Liver (tissue), 9 donors: ENCODE data around the gene CASZ1. TPM values are rescaled to one million over a fixed set of nuclear protein-coding genes. Genes with fewer than 3 reads are reported as not detected.
A peak's percentile ranks its signal among the peaks of the same experiment; 100 is the strongest.

Experiments used
- DNase-seq: peaks from one replicate; pipeline ENCODE4 v3.0.0-alpha.2; 2017; ENCODE audit warnings: low spot score
- H3K27ac ChIP-seq, 2 donors: one replicate each; pipeline ENCODE4 v1.7.0; 2013; ENCODE audit warnings: inconsistent platforms in 2 of 2, low read length in 2 of 2, control low read depth in 1 of 2, low read depth in 1 of 2, mild to moderate bottlenecking in 1 of 2
- H3K27me3 ChIP-seq, 4 donors: one replicate each; pipeline versions ENCODE4 v1.6.1 to v1.7.0; 2013; ENCODE audit warnings: low read length in 3 of 4, inconsistent platforms in 1 of 4, mild to moderate bottlenecking in 1 of 4, moderate library complexity in 1 of 4; ENCODE audit not compliant: control insufficient read depth in 4 of 4, insufficient read depth in 4 of 4
- H3K36me3 ChIP-seq, 4 donors: one replicate each; pipeline versions ENCODE4 v1.6.1 to v1.7.0; 2013; ENCODE audit warnings: low read length in 3 of 4, mild to moderate bottlenecking in 3 of 4, low read depth in 1 of 4, moderate library complexity in 1 of 4; ENCODE audit not compliant: control insufficient read depth in 4 of 4, insufficient read depth in 3 of 4
- H3K4me1 ChIP-seq, 4 donors: one replicate each; pipeline versions ENCODE4 v1.6.1 to v1.7.0; 2013; ENCODE audit warnings: low read length in 3 of 4, mild to moderate bottlenecking in 3 of 4, moderate library complexity in 1 of 4; ENCODE audit not compliant: control insufficient read depth in 4 of 4, insufficient read depth in 4 of 4
- H3K4me3 ChIP-seq, 3 donors: one replicate each; pipeline versions ENCODE4 v1.6.1 to v1.7.0; 2013; ENCODE audit warnings: low read length in 3 of 3, control low read depth in 1 of 3, low read depth in 1 of 3, mild to moderate bottlenecking in 1 of 3
- H3K9ac ChIP-seq, 2 donors: one replicate each; pipeline ENCODE4 v1.7.0; 2013; ENCODE audit warnings: low read length in 2 of 2, mild to moderate bottlenecking in 2 of 2, moderate library complexity in 2 of 2, control low read depth in 1 of 2, low read depth in 1 of 2
- H3K9me3 ChIP-seq, 4 donors: one replicate each; pipeline versions ENCODE4 v1.6.1 to v1.7.0; 2013; ENCODE audit warnings: low read length in 3 of 4; ENCODE audit not compliant: control insufficient read depth in 4 of 4
- EGR1 ChIP-seq, 2 donors: IDR thresholded peaks; 2 replicates each; pipeline ENCODE4 v1.6.1; 2016 to 2018; ENCODE audit warnings: antibody characterized with exemption in 2 of 2, low read depth in 2 of 2
- FOXA1 ChIP-seq: IDR thresholded peaks from 2 replicates; pipeline ENCODE4 v1.6.1; 2016; ENCODE audit warnings: antibody characterized with exemption
- GABPA ChIP-seq, 2 donors: IDR thresholded peaks in 1 of 2; conservative IDR thresholded peaks in 1 of 2; 2 replicates each; pipeline ENCODE4 v1.6.1; 2016; ENCODE audit warnings: antibody characterized with exemption in 2 of 2, mild to moderate bottlenecking in 1 of 2, moderate library complexity in 1 of 2
- HNF4G ChIP-seq: IDR thresholded peaks from 2 replicates; pipeline ENCODE4 v1.6.1; 2016; ENCODE audit warnings: antibody characterized with exemption
- JUND ChIP-seq, 2 donors: IDR thresholded peaks; 2 replicates each; pipeline ENCODE4 v1.6.1; 2016; ENCODE audit warnings: antibody characterized with exemption in 2 of 2
- NR2F2 ChIP-seq: IDR thresholded peaks from 2 replicates; pipeline ENCODE4 v1.6.1; 2016; ENCODE audit warnings: antibody characterized with exemption
- RAD21 ChIP-seq, 2 donors: IDR thresholded peaks; 2 replicates each; pipeline ENCODE4 v1.6.1; 2016; ENCODE audit warnings: antibody characterized with exemption in 2 of 2, mild to moderate bottlenecking in 2 of 2
- SP1 ChIP-seq: IDR thresholded peaks from 2 replicates; pipeline ENCODE4 v1.6.1; 2018; ENCODE audit warnings: antibody characterized with exemption, mild to moderate bottlenecking
- TAF1 ChIP-seq: conservative IDR thresholded peaks from 2 replicates; pipeline ENCODE4 v1.6.1; 2016; ENCODE audit warnings: antibody characterized with exemption, mild to moderate bottlenecking
- WGBS: extraction: QIAGEN DNeasy Blood & Tissue Kit; methylation state at CpG from one replicate; pipeline ENCODE4 v1.1.7; 2013; 5-methylcytosine and 5-hydroxymethylcytosine counted together
- polyA plus RNA-seq, 2 donors: library from polyadenylated mRNA; stranded (reverse) in 1 of 2; unstranded in 1 of 2; fragments of 200-250 nt in 1 of 2; fragments of >200 nt in 1 of 2; fragmentation: Nextera tagmentation in 1 of 2; extraction: Ambion mirVana in 1 of 2; gene quantifications; one replicate each; pipeline versions ENCODE4 v1.2.1 to v1.2.3, GENCODE V29; 2013 to 2015
- total RNA-seq, 2 donors: library from RNA; depleted of rRNA; stranded (reverse); fragments of >200 nt; gene quantifications; one replicate each; pipeline ENCODE4 v1.2.3, GENCODE V29; 2014
- TF ChIP-seq, protein P1 (sequence below): fragments of 150-350 bp; IDR thresholded peaks from 2 replicates; pipeline ENCODE4 v1.5.1; 2017; ENCODE audit warnings: improper control_type of control experiment, low read depth, low read length; ENCODE audit not compliant: missing input control
- TF ChIP-seq, protein P2 (sequence below): IDR thresholded peaks from 2 replicates; pipeline ENCODE4 v1.6.1; 2016; ENCODE audit warnings: antibody characterized with exemption, mild to moderate bottlenecking
- TF ChIP-seq, protein P3 (sequence below): IDR thresholded peaks from 2 replicates; pipeline ENCODE4 v1.6.1; 2016; ENCODE audit warnings: antibody characterized with exemption
- TF ChIP-seq, protein P4 (sequence below): IDR thresholded peaks from 2 replicates; pipeline ENCODE4 v1.6.1; 2016; ENCODE audit warnings: antibody characterized with exemption
- TF ChIP-seq, protein P5 (sequence below): IDR thresholded peaks from 2 replicates; pipeline ENCODE4 v1.6.1; 2016; ENCODE audit warnings: antibody characterized with exemption
- donor health status: healthy.
- donor health status: healthy.
- donor health status: healthy.
- donor health status: healthy.
- donor health status: healthy.

Gene CASZ1
- total and polyA plus RNA-seq, 4 donors: 1.0 to 3.5 (median 1.9) TPM

DNA sequence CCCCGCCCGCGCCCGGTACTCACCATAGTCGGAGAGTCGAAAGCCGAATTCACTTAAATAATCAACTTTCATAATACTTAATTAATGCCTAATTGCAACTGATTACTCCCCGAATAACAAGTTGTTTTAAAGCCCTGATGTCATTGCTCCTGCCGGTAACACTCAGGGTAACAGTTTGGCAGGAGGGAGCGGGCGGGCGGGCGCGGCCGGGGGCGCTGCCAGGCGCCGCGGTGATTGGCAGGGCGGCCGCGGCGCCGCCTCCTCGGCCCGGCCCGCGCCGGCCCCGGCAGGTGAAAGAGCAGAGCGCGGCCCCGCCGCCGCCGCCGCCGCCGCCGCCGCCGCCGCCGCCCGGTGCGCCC lies 102.2 kb downstream of the CASZ1 start:
- Histone ChIP-seq H3K9ac (no peak overlapping the region), H3K36me3 (no peaks in the 10 kb centered on the region), H3K4me3 (peak overlapping the region; percentile 63 to 87 (median 68)), H3K27me3 (no peaks in the 10 kb centered on the region), H3K27ac (peak overlapping the region; percentile 88), H3K4me1 (peaks cover 0 to 13% (median 10%) of the 10 kb centered on the region in 4 donors), H3K9me3 (no peaks in the 10 kb centered on the region)
- TF ChIP-seq, protein P1, sequence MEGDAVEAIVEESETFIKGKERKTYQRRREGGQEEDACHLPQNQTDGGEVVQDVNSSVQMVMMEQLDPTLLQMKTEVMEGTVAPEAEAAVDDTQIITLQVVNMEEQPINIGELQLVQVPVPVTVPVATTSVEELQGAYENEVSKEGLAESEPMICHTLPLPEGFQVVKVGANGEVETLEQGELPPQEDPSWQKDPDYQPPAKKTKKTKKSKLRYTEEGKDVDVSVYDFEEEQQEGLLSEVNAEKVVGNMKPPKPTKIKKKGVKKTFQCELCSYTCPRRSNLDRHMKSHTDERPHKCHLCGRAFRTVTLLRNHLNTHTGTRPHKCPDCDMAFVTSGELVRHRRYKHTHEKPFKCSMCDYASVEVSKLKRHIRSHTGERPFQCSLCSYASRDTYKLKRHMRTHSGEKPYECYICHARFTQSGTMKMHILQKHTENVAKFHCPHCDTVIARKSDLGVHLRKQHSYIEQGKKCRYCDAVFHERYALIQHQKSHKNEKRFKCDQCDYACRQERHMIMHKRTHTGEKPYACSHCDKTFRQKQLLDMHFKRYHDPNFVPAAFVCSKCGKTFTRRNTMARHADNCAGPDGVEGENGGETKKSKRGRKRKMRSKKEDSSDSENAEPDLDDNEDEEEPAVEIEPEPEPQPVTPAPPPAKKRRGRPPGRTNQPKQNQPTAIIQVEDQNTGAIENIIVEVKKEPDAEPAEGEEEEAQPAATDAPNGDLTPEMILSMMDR: peak; percentile 4
- TF ChIP-seq SP1 (no peak), JUND (IDR thresholded peaks at IDR 0.05) (no peak), FOXA1 (no peak)
- peak; percentile 55 for DNase-seq
- under 1% methylated on average over 46 of the region's 46 CpGs for WGBS

DNA sequence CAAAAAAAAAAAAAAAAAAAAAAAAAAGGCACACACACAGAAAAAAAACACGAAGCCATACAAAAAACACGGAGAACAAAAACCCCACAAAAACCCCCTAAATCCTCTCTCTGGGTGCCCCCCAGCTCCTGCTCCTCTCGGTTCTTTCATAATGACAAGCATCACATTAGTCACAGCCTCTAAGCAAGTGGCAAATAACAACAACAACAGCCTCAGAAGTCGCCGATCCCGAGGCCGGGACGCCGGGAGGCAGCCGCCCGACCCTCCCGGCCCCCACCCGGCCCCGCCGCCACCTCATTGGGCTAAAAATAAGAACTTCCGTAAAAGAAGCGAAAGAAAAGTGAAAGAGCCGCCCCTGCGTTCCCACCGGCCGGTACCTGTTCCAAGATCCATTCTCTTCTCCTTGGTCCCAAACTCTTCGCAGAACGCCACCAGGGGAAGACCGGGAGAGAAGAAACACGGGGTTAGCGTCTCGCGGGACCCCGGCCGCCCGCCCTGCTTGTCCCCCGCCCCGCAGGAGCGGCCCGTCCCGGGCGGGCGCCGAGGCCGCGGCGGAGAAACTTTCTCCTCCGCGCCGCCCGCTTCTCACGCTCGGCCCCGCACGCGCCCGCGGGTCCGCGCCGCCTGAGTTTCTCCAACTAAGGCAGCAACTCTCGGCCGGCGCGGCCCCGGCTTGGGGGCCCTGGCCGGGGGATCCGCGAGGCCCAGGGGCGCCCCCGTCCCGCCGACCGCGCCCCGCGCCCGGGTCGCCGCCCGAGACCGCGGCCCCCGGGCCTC lies 102.8 kb downstream of the CASZ1 start:
- H3K9me3 ChIP-seq: no peaks in the 10 kb centered on the region
- H3K27ac ChIP-seq: peak overlapping the region; percentile 88
- no peaks in the 10 kb centered on the region for H3K36me3 ChIP-seq
- H3K9ac ChIP-seq: peak overlapping the region; percentile 59 to 95
- under 1% methylated on average over 79 of the region's 79 CpGs for WGBS
- no peaks in the 10 kb centered on the region for H3K27me3 ChIP-seq
- peaks cover 0 to 17% (median 11%) of the 10 kb centered on the region in 4 donors for H3K4me1 ChIP-seq
- H3K4me3 ChIP-seq: peak overlapping the region; percentile 68 to 87 (median 78)
- TF ChIP-seq HNF4G (no peak), FOXA1 (no peak), EGR1 (IDR thresholded peaks at IDR 0.05; ENCODE audit: low read depth in 2 of 2) (no peak), NR2F2 (no peak), TAF1 (no peak), RAD21 (IDR thresholded peaks at IDR 0.05) (no peak), JUND (IDR thresholded peaks at IDR 0.05) (no peak), GABPA (IDR thresholded peaks at IDR 0.05 in 1 of 2, conservative IDR thresholded peaks at IDR 0.05 in 1 of 2) (no peak)
- TF ChIP-seq, protein P2, sequence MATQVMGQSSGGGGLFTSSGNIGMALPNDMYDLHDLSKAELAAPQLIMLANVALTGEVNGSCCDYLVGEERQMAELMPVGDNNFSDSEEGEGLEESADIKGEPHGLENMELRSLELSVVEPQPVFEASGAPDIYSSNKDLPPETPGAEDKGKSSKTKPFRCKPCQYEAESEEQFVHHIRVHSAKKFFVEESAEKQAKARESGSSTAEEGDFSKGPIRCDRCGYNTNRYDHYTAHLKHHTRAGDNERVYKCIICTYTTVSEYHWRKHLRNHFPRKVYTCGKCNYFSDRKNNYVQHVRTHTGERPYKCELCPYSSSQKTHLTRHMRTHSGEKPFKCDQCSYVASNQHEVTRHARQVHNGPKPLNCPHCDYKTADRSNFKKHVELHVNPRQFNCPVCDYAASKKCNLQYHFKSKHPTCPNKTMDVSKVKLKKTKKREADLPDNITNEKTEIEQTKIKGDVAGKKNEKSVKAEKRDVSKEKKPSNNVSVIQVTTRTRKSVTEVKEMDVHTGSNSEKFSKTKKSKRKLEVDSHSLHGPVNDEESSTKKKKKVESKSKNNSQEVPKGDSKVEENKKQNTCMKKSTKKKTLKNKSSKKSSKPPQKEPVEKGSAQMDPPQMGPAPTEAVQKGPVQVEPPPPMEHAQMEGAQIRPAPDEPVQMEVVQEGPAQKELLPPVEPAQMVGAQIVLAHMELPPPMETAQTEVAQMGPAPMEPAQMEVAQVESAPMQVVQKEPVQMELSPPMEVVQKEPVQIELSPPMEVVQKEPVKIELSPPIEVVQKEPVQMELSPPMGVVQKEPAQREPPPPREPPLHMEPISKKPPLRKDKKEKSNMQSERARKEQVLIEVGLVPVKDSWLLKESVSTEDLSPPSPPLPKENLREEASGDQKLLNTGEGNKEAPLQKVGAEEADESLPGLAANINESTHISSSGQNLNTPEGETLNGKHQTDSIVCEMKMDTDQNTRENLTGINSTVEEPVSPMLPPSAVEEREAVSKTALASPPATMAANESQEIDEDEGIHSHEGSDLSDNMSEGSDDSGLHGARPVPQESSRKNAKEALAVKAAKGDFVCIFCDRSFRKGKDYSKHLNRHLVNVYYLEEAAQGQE: no peak
- TF ChIP-seq, protein P3, sequence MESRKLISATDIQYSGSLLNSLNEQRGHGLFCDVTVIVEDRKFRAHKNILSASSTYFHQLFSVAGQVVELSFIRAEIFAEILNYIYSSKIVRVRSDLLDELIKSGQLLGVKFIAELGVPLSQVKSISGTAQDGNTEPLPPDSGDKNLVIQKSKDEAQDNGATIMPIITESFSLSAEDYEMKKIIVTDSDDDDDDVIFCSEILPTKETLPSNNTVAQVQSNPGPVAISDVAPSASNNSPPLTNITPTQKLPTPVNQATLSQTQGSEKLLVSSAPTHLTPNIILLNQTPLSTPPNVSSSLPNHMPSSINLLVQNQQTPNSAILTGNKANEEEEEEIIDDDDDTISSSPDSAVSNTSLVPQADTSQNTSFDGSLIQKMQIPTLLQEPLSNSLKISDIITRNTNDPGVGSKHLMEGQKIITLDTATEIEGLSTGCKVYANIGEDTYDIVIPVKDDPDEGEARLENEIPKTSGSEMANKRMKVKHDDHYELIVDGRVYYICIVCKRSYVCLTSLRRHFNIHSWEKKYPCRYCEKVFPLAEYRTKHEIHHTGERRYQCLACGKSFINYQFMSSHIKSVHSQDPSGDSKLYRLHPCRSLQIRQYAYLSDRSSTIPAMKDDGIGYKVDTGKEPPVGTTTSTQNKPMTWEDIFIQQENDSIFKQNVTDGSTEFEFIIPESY: no peak
- TF ChIP-seq, protein P4, sequence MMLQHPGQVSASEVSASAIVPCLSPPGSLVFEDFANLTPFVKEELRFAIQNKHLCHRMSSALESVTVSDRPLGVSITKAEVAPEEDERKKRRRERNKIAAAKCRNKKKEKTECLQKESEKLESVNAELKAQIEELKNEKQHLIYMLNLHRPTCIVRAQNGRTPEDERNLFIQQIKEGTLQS: no peak
- TF ChIP-seq, protein P5, sequence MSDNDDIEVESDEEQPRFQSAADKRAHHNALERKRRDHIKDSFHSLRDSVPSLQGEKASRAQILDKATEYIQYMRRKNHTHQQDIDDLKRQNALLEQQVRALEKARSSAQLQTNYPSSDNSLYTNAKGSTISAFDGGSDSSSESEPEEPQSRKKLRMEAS: no peak
- no peak for DNase-seq
